Ovary (tissue), 9 donors: Measurements from ENCODE around the gene SEMA4B. TPM values are rescaled to one million over a fixed set of nuclear protein-coding genes. Genes with fewer than 3 reads are reported as not detected.

ENCODE experiments used
- DNase-seq, 5 donors: peaks; one replicate each; pipeline ENCODE4 v3.0.0-alpha.2; 2019 to 2020
- H3K27ac ChIP-seq, 2 donors: fragments of 200-600 bp; one replicate each; pipeline versions ENCODE4 v1.5.1 to v1.8.0; 2019 to 2022
- H3K27me3 ChIP-seq: fragments of 200-600 bp; one replicate; pipeline ENCODE4 v1.8.0; 2022
- H3K36me3 ChIP-seq: fragments of 200-600 bp; sonication (generic); one replicate; pipeline ENCODE4 v1.5.1; 2019
- H3K4me1 ChIP-seq: one replicate; pipeline ENCODE4 v1.8.1; 2013; ENCODE audit warnings: mild to moderate bottlenecking, moderate library complexity; ENCODE audit not compliant: insufficient read depth
- H3K4me3 ChIP-seq: fragments of 200-600 bp; sonication (generic); one replicate; pipeline ENCODE4 v1.5.1; 2017
- H3K9me3 ChIP-seq, 2 donors: fragments of 200-600 bp in 1 of 2; sonication (generic) in 1 of 2; one replicate each; pipeline versions ENCODE4 v1.5.1 to v1.8.1; 2013 to 2019; ENCODE audit warnings: mild to moderate bottlenecking in 1 of 2, moderate library complexity in 1 of 2
- CTCF ChIP-seq, 3 donors: fragments of 450-650 bp in 2 of 3; fragments of 200-600 bp in 1 of 3; IDR thresholded peaks; one replicate each; pipeline versions ENCODE4 v1.5.1 to v1.8.0; 2016 to 2022; ENCODE audit warnings: antibody characterized with exemption in 3 of 3, mild to moderate bottlenecking in 1 of 3
- EP300 ChIP-seq: sonication (generic); formaldehyde crosslinking; IDR thresholded peaks from one replicate; pipeline ENCODE4 v1.6.1; 2017; ENCODE audit warnings: antibody characterized with exemption
- POLR2A ChIP-seq: fragments of 450-650 bp; IDR thresholded peaks from one replicate; pipeline ENCODE4 v1.6.1; 2017; ENCODE audit warnings: antibody characterized with exemption, mild to moderate bottlenecking, moderate library complexity
- WGBS, 3 donors: extraction: QIAGEN DNeasy Blood & Tissue Kit in 1 of 3; methylation state at CpG; one replicate each; pipeline versions ENCODE4 v1.1.5 to v1.1.7; 2013 to 2017; 5-methylcytosine and 5-hydroxymethylcytosine counted together
- intact Hi-C, 4 donors: fragments of 100-400 bp; cut with DNase I; formaldehyde crosslinking; loops; one replicate each; pipeline versions ENCODE4 v1.11.0 to v1.15.1; 2022 to 2023
- polyA plus RNA-seq, 2 donors: library from polyadenylated mRNA; stranded (reverse); fragments of 200-250 nt in 1 of 2; fragments of 350-450 nt in 1 of 2; fragmentation: Illumina TruSeq in 1 of 2; extraction: RNeasy Lipid Tissue Mini Kit (QIAGEN cat#74804) in 1 of 2; gene quantifications; one replicate each; pipeline ENCODE4 v1.2.3, GENCODE V29; 2013 to 2014
- total RNA-seq, 7 donors: library from RNA; depleted of rRNA in 2 of 7; stranded (reverse); fragments of >200 nt in 2 of 7; fragmentation: NEBNext Ultra II Directional in 3 of 7; extraction: Animal tissue kit (Norgen Biotek cat#: 25700) in 3 of 7; gene quantifications; one replicate each; pipeline versions ENCODE4 v1.1.0 to v1.2.4, GENCODE V29; 2016 to 2023
- donor health status: DM: no; HTN: no; CAD: no; lungs with moderate emphysema.
- donor health status: DM: no; HTN: no; CAD: no.
- donor health status: Bipolar disorder and iron deficiency.
- donor health status: DM: yes; HTN: yes; CAD: no.
- donor health status: DM: no; HTN: no; CAD: no.
- donor health status: DM: yes; HTN: yes; CAD: no.

The SEMA4B gene
- total and polyA plus RNA-seq, 9 donors: 12.4 to 83.8 (median 33.2) TPM

GRCh38 chr15:90262426-90262825 lies 61.3 kb downstream of the SEMA4B start:
- H3K4me3 ChIP-seq: no peak overlapping the region
- intact Hi-C loops: no loop called here
- no peaks in the 10 kb centered on the region for H3K27me3 ChIP-seq
- H3K36me3 ChIP-seq: no peaks in the 10 kb centered on the region
- no peak overlapping the region for H3K27ac ChIP-seq
- H3K4me1 ChIP-seq: peaks cover 8% of the 10 kb centered on the region
- H3K9me3 ChIP-seq: no peaks in the 10 kb centered on the region
- DNase-seq: peak in 1 of 5 donors; percentile 15
- TF ChIP-seq POLR2A (no peak), EP300 (no peak), CTCF (IDR thresholded peaks at IDR 0.05) (no peak)
- 71 to 83% (median 80%) methylated on average over 5 of the region's 5 CpGs for WGBS, 3 donors

- 28 to 45% (median 30%) methylated on average over 4 of the region's 4 CpGs for WGBS, 3 donors
- Histone ChIP-seq H3K4me3 (peak overlapping the region; percentile 61), H3K4me1 (peaks cover 8% of the 10 kb centered on the region), H3K36me3 (no peaks in the 10 kb centered on the region), H3K27ac (peak overlapping the region; percentile 76 to 89), H3K9me3 (no peaks in the 10 kb centered on the region), H3K27me3 (no peaks in the 10 kb centered on the region)
- TF ChIP-seq CTCF (IDR thresholded peaks at IDR 0.05): no peak
- TF ChIP-seq POLR2A: no peak
- TF ChIP-seq EP300: no peak
- intact Hi-C loops: no loop called here
- no peak for DNase-seq
Observed at GRCh38 chr15:90264671-90265070, 63.5 kb downstream of the SEMA4B start.

GRCh38 chr15:90265271-90266060 lies 64.3 kb downstream of the SEMA4B start, which contains the start of gene NGRN:
TSS of gene NGRN (plus strand) at chr15:90265672. CDS start at chr15:90265713, 41 bp downstream.
- H3K27ac ChIP-seq: peak within 1 kb of the TSS; percentile 76 to 89
- DNase-seq: peak; percentile 87 to 93 (median 91)
- WGBS, 3 donors: 0% methylated on average over 58 to 59 of the region's 59 CpGs
- peak within 1 kb of the TSS; percentile 61 for H3K4me3 ChIP-seq
- no peaks in the 10 kb centered on the region for H3K27me3 ChIP-seq
- TF ChIP-seq EP300 (no peak), POLR2A (peak; percentile 86)
- intact Hi-C loops: no loop called here
- H3K36me3 ChIP-seq: no peaks in the 10 kb centered on the region
- peaks cover 12% of the 10 kb centered on the region for H3K4me1 ChIP-seq
- H3K9me3 ChIP-seq: no peaks in the 10 kb centered on the region

GRCh38 chr15:90266061-90266431 lies 64.9 kb downstream of the SEMA4B start:
- intact Hi-C loops: no loop called here
- no peaks in the 10 kb centered on the region for H3K27me3 ChIP-seq
- peaks cover 12% of the 10 kb centered on the region for H3K4me1 ChIP-seq
- WGBS, 3 donors: 0% methylated on average over 16 of the region's 16 CpGs
- H3K9me3 ChIP-seq: no peaks in the 10 kb centered on the region
- peak in 2 of 5 donors; percentile 28 to 54 for DNase-seq
- H3K27ac ChIP-seq: peak overlapping the region; percentile 76 to 89
- no peaks in the 10 kb centered on the region for H3K36me3 ChIP-seq
- TF ChIP-seq CTCF (IDR thresholded peaks at IDR 0.05): no peak
- no peak for TF ChIP-seq EP300
- no peak for TF ChIP-seq POLR2A
- H3K4me3 ChIP-seq: peak overlapping the region; percentile 61

GRCh38 chr15:90266485-90266884 lies 65.4 kb downstream of the SEMA4B start:
- peak overlapping the region; percentile 61 for H3K4me3 ChIP-seq
- intact Hi-C loops: no loop called here
- H3K4me1 ChIP-seq: peaks cover 12% of the 10 kb centered on the region
- no peaks in the 10 kb centered on the region for H3K27me3 ChIP-seq
- WGBS, 3 donors: 2 to 4% (median 3%) methylated on average over 15 of the region's 15 CpGs
- no peak for TF ChIP-seq CTCF (IDR thresholded peaks at IDR 0.05)
- TF ChIP-seq POLR2A: no peak
- no peak for TF ChIP-seq EP300
- peak in 1 of 5 donors; percentile 43 for DNase-seq
- no peaks in the 10 kb centered on the region for H3K36me3 ChIP-seq
- peak overlapping the region in 1 of 2 donors; percentile 89 for H3K27ac ChIP-seq
- no peaks in the 10 kb centered on the region for H3K9me3 ChIP-seq
